Skeletal muscle satellite cell (primary cell): ENCODE results near the gene MDGA2.

ENCODE experiments used
- H3K27me3 ChIP-seq: 2 replicates; pipeline ENCODE4 v1.7.0; 2013; ENCODE audit warnings: low read length; ENCODE audit not compliant: control insufficient read depth, insufficient read depth
- H3K36me3 ChIP-seq: 2 replicates; pipeline ENCODE4 v1.7.0; 2013; ENCODE audit warnings: mild to moderate bottlenecking, control low read depth, low read length; ENCODE audit not compliant: insufficient read depth
- H3K4me1 ChIP-seq: 2 replicates; pipeline ENCODE4 v1.7.0; 2013; ENCODE audit warnings: low read length; ENCODE audit not compliant: control insufficient read depth, insufficient read depth
- H3K4me2 ChIP-seq: 2 replicates; pipeline ENCODE4 v1.7.0; 2013; ENCODE audit warnings: mild to moderate bottlenecking, low read length
- H3K4me3 ChIP-seq: 2 replicates; pipeline ENCODE4 v1.7.0; 2013; ENCODE audit warnings: low read length
- H3K9ac ChIP-seq: 2 replicates; pipeline ENCODE4 v1.7.0; 2013; ENCODE audit warnings: mild to moderate bottlenecking, low read depth, low read length, moderate library complexity
- H3K9me3 ChIP-seq: replicated peaks from 2 replicates; pipeline ENCODE4 v1.7.0; 2013; ENCODE audit warnings: mild to moderate bottlenecking, control low read depth, low read length

The MDGA2 gene

GRCh38 chr14:47539031-47539461, 136.4 kb downstream of the MDGA2 start:
- no peak overlapping the region for H3K4me2 ChIP-seq
- no peaks in the 10 kb centered on the region for H3K9me3 ChIP-seq
- no peaks in the 10 kb centered on the region for H3K4me1 ChIP-seq
- H3K9ac ChIP-seq: no peak overlapping the region
- no peaks in the 10 kb centered on the region for H3K27me3 ChIP-seq
- no peaks in the 10 kb centered on the region for H3K36me3 ChIP-seq
- no peak overlapping the region for H3K4me3 ChIP-seq

GRCh38 chr14:47536341-47536740, 139.1 kb downstream of the MDGA2 start:
- H3K4me3 ChIP-seq: no peak overlapping the region
- H3K27me3 ChIP-seq: no peaks in the 10 kb centered on the region
- H3K4me2 ChIP-seq: no peak overlapping the region
- H3K36me3 ChIP-seq: no peaks in the 10 kb centered on the region
- H3K9ac ChIP-seq: no peak overlapping the region
- H3K4me1 ChIP-seq: no peaks in the 10 kb centered on the region
- H3K9me3 ChIP-seq: peaks cover 8% of the 10 kb centered on the region

- peaks cover 10% of the 10 kb centered on the region for H3K9me3 ChIP-seq
- H3K4me1 ChIP-seq: no peaks in the 10 kb centered on the region
- H3K4me3 ChIP-seq: no peak overlapping the region
- no peak overlapping the region for H3K9ac ChIP-seq
- no peak overlapping the region for H3K4me2 ChIP-seq
- H3K27me3 ChIP-seq: no peaks in the 10 kb centered on the region
- H3K36me3 ChIP-seq: no peaks in the 10 kb centered on the region
Observed at GRCh38 chr14:47526591-47527244, 148.7 kb downstream of the MDGA2 start.

- Histone ChIP-seq H3K9ac (no peak overlapping the region), H3K4me3 (no peak overlapping the region), H3K9me3 (peaks cover 10% of the 10 kb centered on the region), H3K27me3 (no peaks in the 10 kb centered on the region), H3K4me2 (no peak overlapping the region), H3K4me1 (no peaks in the 10 kb centered on the region), H3K36me3 (no peaks in the 10 kb centered on the region)
Observed at GRCh38 chr14:47524524-47524923, 150.9 kb downstream of the MDGA2 start.

GRCh38 chr14:47520382-47520781, 155.0 kb downstream of the MDGA2 start:
- no peak overlapping the region for H3K4me3 ChIP-seq
- H3K9me3 ChIP-seq: peaks cover 5% of the 10 kb centered on the region
- H3K4me1 ChIP-seq: no peaks in the 10 kb centered on the region
- H3K36me3 ChIP-seq: no peaks in the 10 kb centered on the region
- H3K4me2 ChIP-seq: no peak overlapping the region
- no peak overlapping the region for H3K9ac ChIP-seq
- H3K27me3 ChIP-seq: no peaks in the 10 kb centered on the region

- Histone ChIP-seq H3K9ac (no peak overlapping the region), H3K4me3 (no peak overlapping the region), H3K27me3 (no peaks in the 10 kb centered on the region), H3K4me1 (no peaks in the 10 kb centered on the region), H3K4me2 (no peak overlapping the region), H3K9me3 (no peaks in the 10 kb centered on the region), H3K36me3 (no peaks in the 10 kb centered on the region)
Observed at GRCh38 chr14:47511829-47512228, 163.6 kb downstream of the MDGA2 start.

- Histone ChIP-seq H3K36me3 (no peaks in the 10 kb centered on the region), H3K27me3 (no peaks in the 10 kb centered on the region), H3K9ac (no peak overlapping the region), H3K9me3 (no peaks in the 10 kb centered on the region), H3K4me3 (no peak overlapping the region), H3K4me1 (no peaks in the 10 kb centered on the region), H3K4me2 (no peak overlapping the region)
Observed at GRCh38 chr14:47509957-47510356, 165.4 kb downstream of the MDGA2 start.

GRCh38 chr14:47507861-47508260, 167.5 kb downstream of the MDGA2 start:
- H3K36me3 ChIP-seq: no peaks in the 10 kb centered on the region
- H3K4me2 ChIP-seq: no peak overlapping the region
- no peaks in the 10 kb centered on the region for H3K9me3 ChIP-seq
- no peak overlapping the region for H3K4me3 ChIP-seq
- H3K9ac ChIP-seq: no peak overlapping the region
- H3K27me3 ChIP-seq: no peaks in the 10 kb centered on the region
- H3K4me1 ChIP-seq: no peaks in the 10 kb centered on the region

GRCh38 chr14:47500369-47500768, 175.0 kb downstream of the MDGA2 start:
- Histone ChIP-seq H3K4me3 (no peak overlapping the region), H3K36me3 (no peaks in the 10 kb centered on the region), H3K4me1 (no peaks in the 10 kb centered on the region), H3K9ac (no peak overlapping the region), H3K27me3 (no peaks in the 10 kb centered on the region), H3K4me2 (no peak overlapping the region), H3K9me3 (peaks cover 7% of the 10 kb centered on the region)

- H3K4me2 ChIP-seq: no peak overlapping the region
- peaks cover 6% of the 10 kb centered on the region for H3K9me3 ChIP-seq
- no peak overlapping the region for H3K9ac ChIP-seq
- H3K4me1 ChIP-seq: no peaks in the 10 kb centered on the region
- H3K4me3 ChIP-seq: no peak overlapping the region
- H3K36me3 ChIP-seq: no peaks in the 10 kb centered on the region
- no peaks in the 10 kb centered on the region for H3K27me3 ChIP-seq
Observed at GRCh38 chr14:47490766-47491165, 184.6 kb downstream of the MDGA2 start.

- Histone ChIP-seq H3K4me1 (no peaks in the 10 kb centered on the region), H3K27me3 (no peaks in the 10 kb centered on the region), H3K4me3 (no peak overlapping the region), H3K9me3 (peaks cover 6% of the 10 kb centered on the region), H3K9ac (no peak overlapping the region), H3K36me3 (no peaks in the 10 kb centered on the region), H3K4me2 (no peak overlapping the region)
Observed at GRCh38 chr14:47490353-47490752, 185.1 kb downstream of the MDGA2 start.

GRCh38 chr14:47485421-47485820, 190.0 kb downstream of the MDGA2 start:
- Histone ChIP-seq H3K4me3 (no peak overlapping the region), H3K9ac (no peak overlapping the region), H3K27me3 (no peaks in the 10 kb centered on the region), H3K9me3 (peaks cover 6% of the 10 kb centered on the region), H3K36me3 (no peaks in the 10 kb centered on the region), H3K4me2 (no peak overlapping the region), H3K4me1 (no peaks in the 10 kb centered on the region)
